Upper lobe of left lung (tissue), 4 donors: Measurements from ENCODE around the gene ATP10B.

Source experiments
- EP300 ChIP-seq, 4 donors: sonication (generic); formaldehyde crosslinking; IDR thresholded peaks; one replicate each; pipeline ENCODE4 v1.5.1; 2017; ENCODE audit warnings: antibody characterized with exemption in 4 of 4, control low read depth in 2 of 4
- POLR2A ChIP-seq, 4 donors: fragments of 450-650 bp; IDR thresholded peaks; one replicate each; pipeline ENCODE4 v1.5.1; 2016 to 2017; ENCODE audit warnings: antibody characterized with exemption in 4 of 4, mild to moderate bottlenecking in 2 of 4
- POLR2AphosphoS5 ChIP-seq, 2 donors: sonication (generic); formaldehyde crosslinking; IDR thresholded peaks; one replicate each; pipeline ENCODE4 v1.5.1; 2017; ENCODE audit warnings: antibody characterized with exemption in 2 of 2
- TF ChIP-seq, protein P1 (sequence below), 6 experiments: fragments of 450-650 bp in 4 of 6; fragments of 200-600 bp in 2 of 6; sonication (generic) in 2 of 6; IDR thresholded peaks; one replicate each; pipeline ENCODE4 v1.5.1; 2016 to 2019; ENCODE audit warnings: antibody characterized with exemption in 6 of 6

DNA sequence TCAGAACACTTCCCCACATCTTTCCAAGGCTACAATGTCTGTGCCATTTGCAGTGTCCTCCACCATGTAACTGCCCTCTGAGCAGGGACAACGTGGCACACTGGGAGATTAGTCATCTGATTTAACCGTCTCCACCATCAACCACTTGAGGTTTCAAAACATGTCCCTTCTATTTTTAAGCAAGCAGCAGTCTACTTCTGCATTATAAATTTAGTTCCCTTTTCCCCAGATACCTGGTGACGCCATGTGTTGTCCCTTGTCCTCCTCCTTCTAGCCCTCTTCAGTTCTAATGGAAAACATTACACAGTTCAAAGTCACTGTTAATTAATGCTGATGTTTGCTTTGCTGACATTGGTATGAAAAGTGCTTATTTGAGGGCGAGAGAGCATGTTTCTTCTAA is 52.8 kb downstream of the ATP10B start:
- TF ChIP-seq, protein P1, sequence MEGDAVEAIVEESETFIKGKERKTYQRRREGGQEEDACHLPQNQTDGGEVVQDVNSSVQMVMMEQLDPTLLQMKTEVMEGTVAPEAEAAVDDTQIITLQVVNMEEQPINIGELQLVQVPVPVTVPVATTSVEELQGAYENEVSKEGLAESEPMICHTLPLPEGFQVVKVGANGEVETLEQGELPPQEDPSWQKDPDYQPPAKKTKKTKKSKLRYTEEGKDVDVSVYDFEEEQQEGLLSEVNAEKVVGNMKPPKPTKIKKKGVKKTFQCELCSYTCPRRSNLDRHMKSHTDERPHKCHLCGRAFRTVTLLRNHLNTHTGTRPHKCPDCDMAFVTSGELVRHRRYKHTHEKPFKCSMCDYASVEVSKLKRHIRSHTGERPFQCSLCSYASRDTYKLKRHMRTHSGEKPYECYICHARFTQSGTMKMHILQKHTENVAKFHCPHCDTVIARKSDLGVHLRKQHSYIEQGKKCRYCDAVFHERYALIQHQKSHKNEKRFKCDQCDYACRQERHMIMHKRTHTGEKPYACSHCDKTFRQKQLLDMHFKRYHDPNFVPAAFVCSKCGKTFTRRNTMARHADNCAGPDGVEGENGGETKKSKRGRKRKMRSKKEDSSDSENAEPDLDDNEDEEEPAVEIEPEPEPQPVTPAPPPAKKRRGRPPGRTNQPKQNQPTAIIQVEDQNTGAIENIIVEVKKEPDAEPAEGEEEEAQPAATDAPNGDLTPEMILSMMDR (IDR thresholded peaks at IDR 0.05): no peak
- TF ChIP-seq EP300 (IDR thresholded peaks at IDR 0.05) (peak in 1 of 4 donors; percentile 61), POLR2A (IDR thresholded peaks at IDR 0.05) (no peak), POLR2AphosphoS5 (IDR thresholded peaks at IDR 0.05) (peak; percentile 12 to 44)
